Endodermal cell (in vitro differentiated cells): Measurements from ENCODE around the gene NFATC2. TPM values are rescaled to one million over a fixed set of nuclear protein-coding genes. Genes with fewer than 3 reads are reported as not detected.

Source experiments
- DNase-seq: peaks from one replicate; pipeline ENCODE4 v3.0.0-alpha.2; 2017
- H3K27ac ChIP-seq: 2 replicates; pipeline ENCODE4 v1.5.1; 2013; ENCODE audit warnings: mild to moderate bottlenecking, low read depth, low read length, moderate library complexity
- H3K27me3 ChIP-seq: 2 replicates; pipeline ENCODE4 v1.6.1; 2013; ENCODE audit warnings: mild to moderate bottlenecking, low read length, moderate library complexity; ENCODE audit not compliant: insufficient read depth, control insufficient read depth, poor library complexity, severe bottlenecking
- H3K36me3 ChIP-seq: 2 replicates; pipeline ENCODE4 v1.7.0; 2013; ENCODE audit warnings: mild to moderate bottlenecking, low read length, moderate library complexity; ENCODE audit not compliant: control insufficient read depth, insufficient read depth
- H3K4me1 ChIP-seq: one replicate; pipeline ENCODE4 v1.7.0; 2013; ENCODE audit warnings: low read length; ENCODE audit not compliant: control insufficient read depth, insufficient read depth
- H3K4me3 ChIP-seq: 2 replicates; pipeline ENCODE4 v1.5.1; 2013; ENCODE audit warnings: mild to moderate bottlenecking, low read length, moderate library complexity
- H3K9ac ChIP-seq: 2 replicates; pipeline ENCODE4 v1.6.1; 2013; ENCODE audit warnings: mild to moderate bottlenecking, low read length, moderate library complexity; ENCODE audit not compliant: poor library complexity, severe bottlenecking; ENCODE audit errors: extremely low read depth
- H3K9me3 ChIP-seq: 2 replicates; pipeline ENCODE4 v1.6.1; 2013; ENCODE audit warnings: mild to moderate bottlenecking, low read length, moderate library complexity; ENCODE audit not compliant: control insufficient read depth
- H3K27ac Mint-ChIP-seq: 2 replicates; pipeline ENCODE4 v1.8.0; 2020; ENCODE audit warnings: mixed read lengths
- H3K27me3 Mint-ChIP-seq: 2 replicates; pipeline ENCODE4 v1.8.0; 2021; ENCODE audit warnings: mild to moderate bottlenecking, mixed read lengths; ENCODE audit not compliant: insufficient read depth
- H3K36me3 Mint-ChIP-seq: 2 replicates; pipeline ENCODE4 v1.8.0; 2020; ENCODE audit warnings: low read depth, mixed read lengths
- H3K4me1 Mint-ChIP-seq: 2 replicates; pipeline ENCODE4 v1.8.0; 2020; ENCODE audit warnings: mixed read lengths
- H3K4me3 Mint-ChIP-seq: 2 replicates; pipeline ENCODE4 v1.8.0; 2020; ENCODE audit warnings: mild to moderate bottlenecking, moderate library complexity, mixed read lengths
- H3K9me3 Mint-ChIP-seq: 2 replicates; pipeline ENCODE4 v1.8.0; 2020; ENCODE audit warnings: mild to moderate bottlenecking, mixed read lengths
- CTCF ChIP-seq: fragments of 200-600 bp; sonication (generic); conservative IDR thresholded peaks from 2 replicates; pipeline ENCODE4 v1.5.0; 2021; ENCODE audit warnings: antibody characterized with exemption, mild to moderate bottlenecking
- WGBS, 2 experiments: methylation state at CpG; one replicate each; pipeline versions ENCODE4 v1.1.5 to v1.1.7; 2013; ENCODE audit warnings: missing lambda C conversion rate in 2 of 2, mixed read lengths in 1 of 2; ENCODE audit not compliant: insufficient coverage in 1 of 2, insufficient read length in 1 of 2; 5-methylcytosine and 5-hydroxymethylcytosine counted together
- total RNA-seq, 2 donors: library from RNA; stranded (reverse); fragmentation: NEBNext Ultra II Directional in 1 of 2; extraction: Animal tissue kit (Norgen Biotek cat#: 25700) in 1 of 2; gene quantifications; 2 replicates in 1 of 2; 3 replicates in 1 of 2; pipeline ENCODE4 v1.2.1, GENCODE V29; 2021

NFATC2 gene
- total RNA-seq, 2 donors from 2014 or later, result 1.5 to 2.1 TPM

DNA sequence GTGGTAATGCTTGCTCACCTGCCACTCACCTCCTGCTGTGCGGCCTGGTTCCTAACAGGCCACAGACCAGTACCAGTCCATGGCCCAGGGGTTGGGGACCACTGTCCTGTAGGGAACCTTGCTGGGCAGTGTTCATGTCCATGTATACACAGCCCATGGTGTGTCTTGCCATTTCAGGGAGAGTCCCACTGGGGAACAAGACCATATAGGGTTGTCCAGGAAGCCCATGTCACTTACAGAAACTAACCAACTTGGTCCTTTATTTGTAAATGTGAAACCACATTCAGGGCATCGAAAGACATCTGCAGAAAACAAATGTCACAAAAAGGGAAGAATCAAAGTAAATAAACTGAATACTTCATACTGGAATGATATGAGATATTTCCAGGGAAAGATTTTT lies 179.1 kb downstream of the NFATC2 start:
- no peak overlapping the region for H3K27ac ChIP-seq
- Mint-ChIP-seq H3K9me3 (peaks cover 24% of the 10 kb centered on the region), H3K4me3 (no peak overlapping the region), H3K27me3 (peaks cover 10% of the 10 kb centered on the region), H3K27ac (no peak overlapping the region), H3K36me3 (peaks cover 1% of the 10 kb centered on the region), H3K4me1 (peaks cover 9% of the 10 kb centered on the region)
- peaks cover 29% of the 10 kb centered on the region for H3K9me3 ChIP-seq
- no peak overlapping the region for H3K9ac ChIP-seq
- no peak for TF ChIP-seq CTCF
- no peak for DNase-seq
- no peaks in the 10 kb centered on the region for H3K4me1 ChIP-seq
- H3K27me3 ChIP-seq, result no peaks in the 10 kb centered on the region
- H3K36me3 ChIP-seq, result no peaks in the 10 kb centered on the region
- H3K4me3 ChIP-seq, result no peak overlapping the region
- WGBS, 2 experiments, result 47 to 88% methylated on average over 1 to 2 of the region's 2 CpGs

- no peaks in the 10 kb centered on the region for H3K4me1 ChIP-seq
- DNase-seq, result no peak
- Mint-ChIP-seq H3K4me1 (peaks cover 6% of the 10 kb centered on the region), H3K27me3 (peaks cover 7% of the 10 kb centered on the region), H3K4me3 (no peak overlapping the region), H3K27ac (no peak overlapping the region), H3K36me3 (peaks cover 1% of the 10 kb centered on the region), H3K9me3 (peaks cover 24% of the 10 kb centered on the region)
- 93% methylated on average over 3 of the region's 3 CpGs; no CpG with 5 or more reads in 1 of the 2 experiments for WGBS, 2 experiments
- no peak overlapping the region for H3K27ac ChIP-seq
- no peaks in the 10 kb centered on the region for H3K27me3 ChIP-seq
- no peak for TF ChIP-seq CTCF
- H3K9ac ChIP-seq, result no peak overlapping the region
- H3K36me3 ChIP-seq, result no peaks in the 10 kb centered on the region
- H3K9me3 ChIP-seq, result peaks cover 29% of the 10 kb centered on the region
- no peak overlapping the region for H3K4me3 ChIP-seq
These were observed 180.3 kb downstream of the NFATC2 start for GRCh38 chr20:51362254-51362653.

DNA sequence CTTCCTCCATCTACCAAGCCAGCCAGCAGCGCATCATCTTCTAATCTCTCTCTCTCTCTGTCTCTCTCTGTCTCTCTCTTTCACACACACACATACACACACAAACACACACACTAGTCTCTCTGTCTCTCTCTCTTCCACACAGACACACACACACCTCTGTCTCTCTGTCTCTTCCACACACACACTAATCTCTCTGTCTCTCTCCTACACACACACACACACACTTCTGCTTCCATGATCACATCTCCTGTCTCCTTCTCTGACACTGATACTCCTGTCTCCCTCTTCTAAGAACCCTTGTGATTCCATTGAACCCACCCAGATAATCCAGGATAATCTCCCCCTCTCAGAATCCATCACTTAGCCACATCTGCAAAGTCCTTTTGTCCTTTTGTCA lies 181.3 kb downstream of the NFATC2 start:
- H3K36me3 Mint-ChIP-seq, result peaks cover 1% of the 10 kb centered on the region
- H3K4me3 Mint-ChIP-seq, result no peak overlapping the region
- no peak for DNase-seq
- no peaks in the 10 kb centered on the region for H3K4me1 Mint-ChIP-seq
- peaks cover 24% of the 10 kb centered on the region for H3K9me3 Mint-ChIP-seq
- no peak overlapping the region for H3K27ac ChIP-seq
- H3K27me3 ChIP-seq, result no peaks in the 10 kb centered on the region
- no peak overlapping the region for H3K9ac ChIP-seq
- no peaks in the 10 kb centered on the region for H3K36me3 ChIP-seq
- peaks cover 29% of the 10 kb centered on the region for H3K9me3 ChIP-seq
- TF ChIP-seq CTCF, result no peak
- H3K4me3 ChIP-seq, result no peak overlapping the region
- WGBS, 2 experiments, result 82 to 92% methylated on average over 1 of the region's 1 CpG
- no peaks in the 10 kb centered on the region for H3K4me1 ChIP-seq
- peaks cover 7% of the 10 kb centered on the region for H3K27me3 Mint-ChIP-seq
- H3K27ac Mint-ChIP-seq, result no peak overlapping the region
